GM19455 (cell line): ENCODE data around the gene MYO10.
"Not testable (repeated sequence)": the region's sequence is repeated elsewhere in the genome, so short reads cannot be mapped to it uniquely, and the experiment has no call there.

Experiments
- ATAC-seq: cut with Tn5 transposase; IDR thresholded peaks from one replicate; pipeline ENCODE4 v1.9.1; 2021; ENCODE audit not compliant: unreplicated experiment

MYO10 gene

DNA sequence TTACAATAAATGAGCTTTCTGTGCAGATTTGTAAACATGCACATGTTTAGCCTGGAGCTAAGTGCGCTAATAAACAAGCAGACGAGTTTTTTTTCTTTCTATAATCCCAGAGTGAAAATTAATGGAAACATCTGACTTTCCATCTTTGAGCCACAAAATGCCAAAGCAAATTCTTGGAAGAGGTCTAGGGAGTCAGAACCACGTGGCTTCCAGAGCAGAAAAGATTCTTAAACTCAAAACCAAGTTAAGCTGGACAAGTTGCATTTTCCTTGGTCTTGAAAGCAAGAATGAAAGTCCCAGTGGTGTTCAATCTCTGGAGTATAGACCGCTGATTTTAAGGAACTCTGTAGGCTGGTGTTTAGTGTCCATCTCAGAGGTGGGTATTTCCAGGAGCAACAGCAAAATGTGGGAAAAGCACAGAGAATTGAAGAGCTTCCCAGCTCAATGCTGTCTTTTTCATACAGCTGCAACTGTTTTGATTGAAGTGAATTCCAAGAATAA, 71.4 kb downstream of the MYO10 start:
- ATAC-seq, result no peak

DNA sequence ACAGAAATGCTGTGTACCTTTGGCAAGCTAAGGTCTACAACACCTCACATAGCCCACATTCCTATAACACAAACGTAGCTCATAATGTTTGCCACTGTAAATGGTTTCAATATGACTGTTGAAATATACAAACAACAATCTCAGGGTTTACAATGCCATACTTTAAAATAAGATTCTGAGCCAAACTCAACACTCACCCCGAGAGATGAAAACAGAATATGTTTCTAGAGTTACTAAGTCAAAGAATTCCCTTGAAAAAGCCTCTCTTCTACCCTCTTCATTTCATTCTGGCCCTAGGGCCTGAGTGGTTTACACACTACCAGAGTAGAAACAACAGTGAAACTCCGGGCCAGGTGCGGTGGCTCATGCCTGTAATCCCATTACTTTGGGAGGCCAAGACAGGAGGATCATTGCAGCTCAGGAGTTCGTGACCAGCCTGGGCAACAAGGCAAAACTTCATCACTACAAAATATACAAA, 72.6 kb downstream of the MYO10 start:
- ATAC-seq, result no peak

DNA sequence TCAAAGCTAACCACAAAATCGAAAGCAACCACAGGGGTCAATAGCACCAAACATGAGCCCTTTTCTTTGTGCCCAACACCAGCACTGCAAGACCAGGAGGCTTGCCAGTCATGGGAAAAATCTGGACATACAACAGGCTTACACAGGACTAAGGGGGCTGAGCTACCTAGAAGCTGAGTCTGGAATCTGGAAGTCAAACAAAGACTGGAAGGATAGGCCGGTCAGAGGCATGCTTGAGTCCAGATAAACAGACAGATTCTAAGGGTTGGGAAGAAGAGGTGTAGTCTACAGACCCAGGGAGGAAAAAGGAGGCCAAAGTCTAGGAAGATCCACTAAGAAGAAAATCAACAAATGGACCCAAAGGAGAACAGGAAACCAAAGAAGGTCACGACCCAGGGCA, 73.3 kb downstream of the MYO10 start:
- no peak for ATAC-seq

DNA sequence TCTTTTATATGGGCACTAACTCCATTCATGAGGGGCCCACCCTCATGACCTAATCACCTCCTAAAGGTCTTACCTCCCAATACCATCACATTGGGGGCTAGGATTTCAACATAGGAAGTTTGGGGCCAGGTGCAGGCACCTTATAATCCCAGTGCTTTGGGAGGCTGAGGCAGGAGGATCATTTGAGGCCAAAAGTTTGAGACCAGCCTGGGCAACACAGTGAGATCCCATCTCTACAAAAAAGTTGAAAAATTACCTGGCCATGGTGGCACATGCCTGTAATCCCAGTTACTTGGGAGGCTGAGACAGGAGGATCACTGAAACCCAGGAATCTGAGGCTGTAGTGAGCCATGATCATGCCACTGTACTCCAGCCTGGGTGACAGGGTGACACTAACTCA, 76.7 kb downstream of the MYO10 start:
- no peak for ATAC-seq

DNA sequence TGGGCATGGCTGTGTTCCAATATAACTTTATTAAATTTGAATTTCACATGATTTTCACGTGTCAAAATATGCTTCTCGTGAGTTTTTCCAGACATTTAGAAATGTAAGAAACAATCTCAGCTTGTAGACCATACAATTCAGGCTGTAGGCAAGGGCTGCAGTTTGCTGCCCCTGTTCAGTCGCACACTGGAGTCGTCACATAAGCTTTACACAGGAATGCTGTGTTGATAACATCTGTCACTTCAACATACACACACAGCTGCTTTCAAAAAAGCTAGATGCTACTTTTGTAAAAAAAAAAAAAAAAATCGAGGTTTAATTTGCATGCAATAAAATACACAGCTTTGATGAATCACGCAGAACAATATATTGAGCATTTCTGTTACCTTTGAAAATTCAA, 77.9 kb downstream of the MYO10 start:
- ATAC-seq, result no peak

DNA sequence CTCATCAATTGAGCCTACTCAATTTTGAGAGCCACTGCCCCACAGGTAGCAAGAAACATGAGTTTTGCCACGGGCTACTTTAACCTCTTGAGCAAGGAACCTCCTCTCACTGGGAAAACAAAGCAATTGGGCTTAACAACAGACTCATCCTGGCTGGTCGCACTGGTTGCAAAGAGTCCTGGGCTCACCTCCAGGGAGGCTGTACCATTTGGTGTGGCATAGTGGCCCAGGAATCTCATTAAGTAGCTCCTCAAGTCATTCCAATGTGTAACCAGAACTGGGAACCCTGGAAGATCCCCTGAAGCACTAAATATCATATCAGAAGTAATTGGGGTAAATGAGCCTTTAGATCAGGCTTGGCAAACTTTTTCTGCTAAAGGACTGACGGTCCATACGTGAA, 78.5 kb downstream of the MYO10 start:
- no peak for ATAC-seq

DNA sequence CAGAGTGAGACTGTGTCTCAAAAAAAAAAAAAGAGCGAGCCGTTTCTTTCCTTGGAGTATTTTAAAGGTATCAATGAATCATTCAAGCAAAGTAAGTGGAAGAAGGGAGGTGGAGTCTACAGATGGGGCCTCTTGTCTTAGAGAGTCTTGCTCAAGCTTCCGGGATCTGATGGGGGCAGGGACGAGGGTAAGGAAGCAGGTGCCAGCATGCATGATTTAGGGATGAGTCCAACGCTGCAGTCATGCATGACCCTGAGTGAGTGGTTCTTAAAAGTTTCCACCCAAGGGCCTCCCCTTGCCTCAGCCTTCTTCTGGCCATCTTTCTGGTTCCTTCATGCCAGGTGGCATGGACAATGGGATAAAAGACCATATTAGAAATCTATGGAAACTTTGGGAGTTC, 79.6 kb downstream of the MYO10 start:
- no peak for ATAC-seq

DNA sequence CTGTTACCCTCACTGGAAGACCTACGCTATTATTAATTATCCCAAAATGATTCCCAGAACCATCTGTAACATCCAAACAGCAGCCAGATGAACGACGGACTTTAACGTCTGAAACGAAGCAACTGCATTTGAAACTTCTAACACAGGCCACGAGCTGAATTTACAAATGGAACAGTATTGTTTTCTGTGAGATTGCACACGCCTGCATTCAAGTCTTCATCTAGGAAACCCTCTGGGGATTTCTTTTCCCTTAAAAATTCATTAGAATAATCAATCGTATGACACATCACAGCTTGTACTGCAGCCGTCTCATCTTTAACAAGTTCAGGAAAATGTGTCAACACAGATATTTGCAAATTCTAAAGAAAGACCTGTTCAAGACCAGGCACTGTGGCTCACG, 80.2 kb downstream of the MYO10 start:
- no peak for ATAC-seq

DNA sequence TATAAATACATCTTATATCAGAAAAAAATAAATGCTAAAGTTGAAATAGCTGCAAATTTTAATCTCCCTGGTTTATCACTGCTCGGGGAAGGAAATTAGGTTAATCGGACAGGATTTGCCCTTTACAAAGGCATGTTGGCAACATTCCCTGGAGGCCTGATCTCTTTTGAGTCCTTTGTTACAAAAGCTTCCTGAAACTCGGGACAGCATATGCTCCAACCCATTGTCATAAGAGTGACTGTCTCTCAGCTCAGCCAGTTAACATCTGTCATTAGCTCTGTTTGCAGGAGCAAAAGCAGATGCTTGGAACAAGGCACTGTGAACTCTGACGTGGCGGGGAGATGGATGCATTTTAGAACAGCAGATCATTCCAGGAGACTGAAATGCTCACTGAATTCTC, 80.6 kb downstream of the MYO10 start:
- ATAC-seq, result no peak

DNA sequence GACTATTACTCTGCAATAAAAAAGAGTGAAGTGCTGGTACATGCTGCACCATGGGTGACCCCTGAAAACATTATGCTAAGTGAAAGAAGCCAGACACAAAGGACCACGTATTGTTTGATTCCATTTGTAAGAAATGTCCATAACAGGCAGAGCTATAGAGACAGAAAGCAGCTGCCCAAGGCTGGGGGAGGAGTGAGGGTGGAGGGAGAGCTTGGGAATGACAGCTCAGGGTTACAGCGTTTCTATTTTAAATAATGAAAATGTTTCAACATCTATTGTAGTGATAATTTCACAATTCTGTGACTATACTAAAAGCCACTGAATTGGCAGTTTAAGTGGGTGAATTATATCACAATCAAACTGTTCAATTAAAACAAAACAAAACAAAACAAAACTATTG, 81.7 kb downstream of the MYO10 start:
- no peak for ATAC-seq

DNA sequence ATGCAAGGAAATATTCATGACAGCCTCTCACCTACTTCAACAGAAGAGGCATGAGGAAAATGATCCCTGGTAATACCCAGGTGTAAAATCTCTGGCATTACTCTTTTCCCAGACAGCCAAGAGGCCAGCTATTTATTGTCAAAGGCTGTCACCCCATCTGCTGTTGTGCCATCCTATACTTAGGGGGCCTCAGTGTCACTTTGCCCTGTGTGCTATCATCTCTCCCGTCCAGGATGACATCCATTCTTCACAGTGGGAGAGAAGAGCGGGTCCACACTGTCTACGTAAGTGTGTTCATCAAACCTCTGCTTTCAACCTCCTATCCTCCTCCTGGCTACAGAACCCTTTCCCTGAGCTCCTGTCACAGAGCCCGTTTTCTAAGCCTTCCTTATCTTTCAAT, 82.6 kb downstream of the MYO10 start:
- no peak for ATAC-seq

DNA sequence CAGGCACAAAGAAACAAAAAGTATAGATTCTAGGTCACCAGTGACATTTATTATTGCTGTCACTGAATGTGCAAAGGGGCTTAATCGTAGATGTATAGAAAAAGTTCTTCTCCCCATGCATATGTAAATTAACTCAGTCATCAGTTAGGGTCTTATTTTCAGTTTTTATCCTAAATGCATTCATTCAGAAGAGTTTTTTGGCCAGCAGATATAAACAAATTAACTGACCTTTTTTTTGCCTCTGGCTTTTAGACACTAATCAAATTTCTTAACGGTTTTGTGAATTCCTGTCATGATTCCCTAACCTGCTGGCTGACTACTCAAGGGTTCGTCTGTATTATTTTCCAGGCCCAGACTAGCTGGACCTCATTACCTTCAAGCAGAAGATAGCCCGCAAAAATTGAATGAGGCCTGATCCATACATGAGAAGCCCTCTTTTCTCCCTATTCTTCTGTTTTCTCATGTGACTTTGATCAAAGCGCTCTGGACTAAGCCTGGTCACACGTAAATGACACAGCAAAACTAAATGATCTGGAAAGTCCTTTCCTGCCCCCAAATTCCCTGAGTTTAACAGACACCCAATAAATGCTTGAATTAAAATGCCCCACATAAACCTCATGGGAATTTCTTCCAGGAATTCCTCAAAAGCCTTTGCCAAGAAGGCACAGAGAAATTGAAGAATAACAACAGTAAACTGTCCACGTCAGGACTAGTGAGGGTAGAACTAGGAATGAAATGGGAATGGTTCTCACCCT, 83.7 kb downstream of the MYO10 start:
- no peak for ATAC-seq

DNA sequence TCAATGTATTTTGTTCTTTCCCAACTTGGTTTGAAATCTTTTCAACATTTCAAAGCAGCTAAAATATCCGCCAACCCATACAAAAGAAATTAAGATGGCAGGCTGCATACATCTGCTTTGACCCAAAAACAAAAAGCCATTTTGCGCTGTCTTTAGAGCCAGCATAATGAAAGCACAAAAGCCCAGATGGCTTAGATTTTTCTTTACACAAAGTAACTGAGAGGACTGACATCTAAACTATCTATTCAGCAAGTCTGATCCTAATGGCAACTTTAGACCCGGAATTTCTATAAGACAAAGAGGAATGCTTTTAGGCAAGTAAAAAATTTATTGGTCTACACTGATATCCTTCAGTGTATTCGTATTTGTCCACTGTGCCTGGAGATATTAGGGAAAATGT, 86.3 kb downstream of the MYO10 start:
- no peak for ATAC-seq

DNA sequence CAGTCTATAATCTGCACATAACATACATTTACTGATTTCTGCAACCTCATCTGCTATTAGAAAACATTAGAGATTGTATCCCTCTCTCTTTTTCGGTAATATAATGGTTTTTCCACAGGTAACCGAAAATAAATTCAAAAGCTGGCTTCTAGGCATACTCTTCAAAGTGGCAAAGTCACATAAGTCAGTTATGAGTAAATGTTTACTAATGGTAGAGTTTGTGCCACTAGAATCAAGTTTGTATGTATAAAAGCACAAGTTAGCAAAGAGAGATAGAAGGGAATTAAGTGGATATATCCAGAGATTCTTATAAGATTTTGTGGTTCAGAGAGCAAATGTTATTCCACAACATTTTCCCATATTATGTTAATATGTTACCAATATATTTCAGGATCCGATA, 86.9 kb downstream of the MYO10 start:
- no peak for ATAC-seq

DNA sequence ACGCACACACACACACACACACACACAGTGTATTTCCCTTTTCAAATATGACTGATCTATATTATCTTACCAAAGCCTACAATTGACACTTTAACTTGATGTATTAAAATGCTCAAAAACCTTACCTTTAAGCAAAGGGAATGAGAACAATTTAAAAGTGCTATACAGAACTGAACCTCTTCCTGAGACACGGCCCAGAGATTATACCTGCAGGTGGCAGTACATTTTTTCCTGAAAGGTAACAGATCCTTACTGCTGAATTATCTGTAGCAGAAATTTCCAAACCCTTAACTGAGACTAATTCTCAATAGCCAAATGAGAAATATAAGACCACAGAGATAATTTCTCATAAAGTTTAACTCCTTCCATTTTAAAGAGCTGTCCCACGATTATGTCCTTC, 91.1 kb downstream of the MYO10 start:
- no peak for ATAC-seq

DNA sequence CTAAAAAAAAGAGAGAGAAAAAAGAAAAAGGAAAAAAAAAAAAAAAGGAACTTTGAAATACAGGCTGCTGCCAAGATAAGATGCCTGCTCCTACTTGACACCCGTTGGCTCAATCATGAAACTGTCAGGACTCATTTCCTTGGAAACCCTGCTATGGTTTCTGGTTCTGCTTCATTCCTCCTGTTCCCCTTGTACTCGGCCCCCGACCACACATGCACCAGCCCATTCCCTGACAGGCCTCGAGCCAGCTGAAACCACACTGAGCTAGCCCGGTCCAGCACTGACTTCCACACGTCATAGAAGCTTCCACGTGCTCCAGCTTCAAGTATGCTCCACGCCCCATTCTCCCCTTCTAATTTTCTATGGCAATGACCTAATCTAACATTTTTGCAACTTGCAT, 93.2 kb downstream of the MYO10 start:
- no peak for ATAC-seq

DNA sequence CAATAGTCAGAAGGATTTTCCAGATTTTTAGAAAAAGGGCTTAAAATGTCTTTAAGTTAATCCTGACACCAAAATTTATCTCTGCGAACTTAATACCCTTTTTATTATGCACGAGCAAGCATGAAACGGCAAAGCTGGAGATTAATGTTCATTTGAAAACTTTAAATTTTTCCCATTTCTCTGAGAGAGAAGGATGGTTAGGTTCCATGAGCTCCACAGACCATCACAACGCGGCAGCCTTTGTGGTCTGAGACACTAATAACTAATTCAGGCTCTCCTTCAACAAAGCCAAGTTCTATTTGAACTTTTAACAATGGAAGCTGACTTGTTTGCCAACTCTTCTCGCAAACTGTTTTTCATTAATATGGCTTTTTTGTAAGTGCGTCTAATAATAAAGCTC, 94.7 kb downstream of the MYO10 start:
- ATAC-seq, result no peak

DNA sequence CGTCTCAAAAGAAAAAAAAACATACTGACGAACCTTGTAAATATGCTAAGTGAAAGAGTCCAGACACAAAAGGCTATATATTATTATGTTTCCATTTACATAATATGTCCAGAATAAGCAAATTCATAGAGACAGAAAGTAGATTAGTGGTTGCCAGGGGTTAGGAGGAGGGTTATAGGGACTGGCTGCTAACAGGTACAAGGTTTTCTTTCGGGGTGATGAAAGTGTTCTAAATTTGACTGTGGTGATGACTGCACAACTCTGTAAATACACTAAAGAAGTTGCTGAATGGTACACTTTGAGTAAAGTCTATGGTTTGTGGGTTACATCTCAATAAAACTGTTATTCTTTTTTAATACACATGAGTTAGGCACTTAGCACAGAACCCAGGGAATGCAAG, 98.8 kb downstream of the MYO10 start:
- no peak for ATAC-seq

DNA sequence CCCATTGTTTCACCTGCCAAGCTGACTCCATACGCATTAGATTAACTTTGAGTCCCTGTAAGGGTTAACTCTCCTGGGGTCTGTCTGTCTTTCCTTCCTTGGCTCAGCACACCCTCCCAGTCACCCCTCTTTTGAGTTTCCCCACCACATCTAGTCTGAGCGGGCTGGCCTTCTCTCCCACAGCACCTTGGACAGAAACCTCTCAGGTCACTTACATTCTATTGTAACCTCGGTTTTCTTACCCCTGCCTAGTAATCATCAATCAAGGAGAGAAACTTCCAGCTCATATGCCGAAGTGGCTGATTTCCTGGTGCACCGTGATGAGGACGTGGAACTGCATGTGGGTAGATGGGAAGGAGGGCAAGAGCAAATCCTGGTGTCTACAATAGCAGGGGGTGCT, 102.1 kb downstream of the MYO10 start:
- ATAC-seq, result no peak

DNA sequence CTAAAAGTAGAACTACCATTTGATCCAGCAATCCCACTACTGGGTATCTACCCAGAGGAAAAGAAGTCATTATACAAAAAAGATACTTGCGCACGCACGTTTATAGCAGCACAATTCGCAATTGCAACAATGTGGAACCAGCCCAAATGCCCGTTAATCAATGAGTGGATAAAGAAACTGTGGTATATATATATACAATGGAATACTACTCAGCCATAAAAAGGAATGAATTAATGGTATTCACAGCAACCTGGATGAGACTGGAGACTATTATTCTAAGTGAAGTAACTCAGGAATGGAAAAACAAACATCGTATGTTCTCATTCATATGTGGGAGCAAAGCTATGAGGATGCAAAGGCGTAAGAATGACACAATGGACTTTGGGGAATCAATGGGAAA, 104.8 kb downstream of the MYO10 start:
- not testable (repeated sequence) for ATAC-seq

DNA sequence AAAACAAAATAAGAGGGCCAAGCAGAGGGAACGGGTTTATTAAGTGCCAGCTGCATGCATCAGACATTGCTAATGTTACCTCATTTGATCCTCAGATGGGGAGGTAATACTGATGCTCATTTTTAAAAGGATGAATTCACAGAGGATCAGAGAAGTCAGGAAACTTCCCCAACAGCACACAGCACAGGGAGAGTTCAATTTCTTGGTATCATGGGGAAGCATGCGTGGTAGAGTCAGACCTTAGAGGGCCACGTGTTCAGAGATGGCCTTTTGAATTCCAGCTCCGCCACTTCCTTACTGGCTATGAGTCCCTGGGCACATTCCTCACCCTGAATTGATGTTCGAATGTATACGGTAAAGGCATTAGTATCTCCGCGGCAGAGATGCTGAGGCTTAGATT, 108.3 kb downstream of the MYO10 start:
- ATAC-seq, result no peak

DNA sequence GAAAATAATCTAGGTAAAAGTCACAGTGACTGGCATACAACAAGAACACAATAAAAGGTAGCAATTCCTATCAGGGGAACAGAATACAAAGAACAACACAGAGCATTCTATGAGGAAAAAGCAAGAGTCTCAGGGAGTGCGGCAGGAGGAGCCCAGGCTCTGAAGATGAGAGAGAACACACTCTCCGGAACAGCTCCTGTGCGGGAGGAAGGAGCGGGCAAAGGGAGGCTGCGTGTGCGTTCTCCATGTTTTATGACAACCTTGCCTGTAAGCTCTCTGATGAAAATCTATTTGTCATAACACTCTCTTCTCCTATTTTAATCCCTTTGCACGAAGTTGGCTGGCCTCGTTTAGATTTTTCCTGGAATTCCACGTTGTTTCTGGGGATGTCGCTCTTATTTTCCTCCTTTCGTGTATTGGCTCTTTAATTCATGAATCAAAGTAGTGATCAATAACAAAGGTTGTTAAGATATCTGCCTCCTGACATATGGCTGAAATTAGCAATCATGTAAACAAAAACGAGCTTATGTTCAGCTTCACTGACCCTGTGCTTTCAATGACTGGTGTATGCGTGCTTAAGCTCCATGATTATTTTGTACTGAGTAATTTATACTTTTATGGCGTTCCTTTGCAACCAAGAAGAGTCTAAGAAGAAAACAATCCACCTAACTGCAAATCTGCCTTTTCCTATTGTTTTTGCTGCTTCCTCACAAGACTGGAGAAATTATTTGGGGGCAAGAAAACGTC, 109.5 kb downstream of the MYO10 start:
- ATAC-seq, result no peak
